Thymus (tissue), 11 donors: ENCODE data around the gene SNAP47. TPM values are rescaled to one million over a fixed set of nuclear protein-coding genes. Genes with fewer than 3 reads are reported as not detected.

Experiments
- DNase-seq, 9 donors: peaks; one replicate each; pipeline ENCODE4 v3.0.0-alpha.2; 2013; ENCODE audit warnings: low spot score in 9 of 9, low read depth in 6 of 9, missing footprints in 1 of 9
- H3K27ac ChIP-seq, 2 donors: one replicate each; pipeline ENCODE4 v1.5.1; 2013; ENCODE audit warnings: control low read depth in 1 of 2, low read depth in 1 of 2, low read length in 1 of 2, mild to moderate bottlenecking in 1 of 2, moderate library complexity in 1 of 2
- H3K27me3 ChIP-seq, 2 donors: one replicate each; pipeline ENCODE4 v1.5.1; 2013; ENCODE audit warnings: low read length in 1 of 2; ENCODE audit not compliant: control insufficient read depth in 2 of 2, insufficient read depth in 1 of 2
- H3K36me3 ChIP-seq, 2 donors: one replicate each; pipeline ENCODE4 v1.5.1; 2013; ENCODE audit warnings: low read length in 1 of 2, mild to moderate bottlenecking in 1 of 2, moderate library complexity in 1 of 2; ENCODE audit not compliant: control insufficient read depth in 2 of 2, insufficient read depth in 2 of 2
- H3K4me1 ChIP-seq, 2 donors: one replicate each; pipeline ENCODE4 v1.5.1; 2013; ENCODE audit warnings: low read length in 2 of 2; ENCODE audit not compliant: control insufficient read depth in 2 of 2, insufficient read depth in 2 of 2
- H3K4me3 ChIP-seq, 2 donors: one replicate each; pipeline ENCODE4 v1.5.1; 2013; ENCODE audit warnings: low read length in 2 of 2, control low read depth in 1 of 2, mild to moderate bottlenecking in 1 of 2
- H3K9me3 ChIP-seq, 2 donors: one replicate each; pipeline ENCODE4 v1.5.1; 2013; ENCODE audit warnings: low read length in 1 of 2, mild to moderate bottlenecking in 1 of 2; ENCODE audit not compliant: control insufficient read depth in 2 of 2, insufficient read depth in 1 of 2
- WGBS: extraction: QIAGEN DNeasy Blood & Tissue Kit; methylation state at CpG from one replicate; pipeline ENCODE4 v1.1.7; 2013; 5-methylcytosine and 5-hydroxymethylcytosine counted together
- polyA plus RNA-seq: library from polyadenylated mRNA; stranded (reverse); fragments of 200-250 nt; gene quantifications from one replicate; pipeline ENCODE4 v1.2.3, GENCODE V29; 2013
- total RNA-seq: library from RNA; stranded (reverse); fragments of 120-200 nt; gene quantifications from one replicate; pipeline ENCODE4 v1.2.4, GENCODE V29; 2013
- donor health status: healthy.

The SNAP47 gene
- total and polyA plus RNA-seq, 2 donors = 17.3 to 27.2 TPM

DNA sequence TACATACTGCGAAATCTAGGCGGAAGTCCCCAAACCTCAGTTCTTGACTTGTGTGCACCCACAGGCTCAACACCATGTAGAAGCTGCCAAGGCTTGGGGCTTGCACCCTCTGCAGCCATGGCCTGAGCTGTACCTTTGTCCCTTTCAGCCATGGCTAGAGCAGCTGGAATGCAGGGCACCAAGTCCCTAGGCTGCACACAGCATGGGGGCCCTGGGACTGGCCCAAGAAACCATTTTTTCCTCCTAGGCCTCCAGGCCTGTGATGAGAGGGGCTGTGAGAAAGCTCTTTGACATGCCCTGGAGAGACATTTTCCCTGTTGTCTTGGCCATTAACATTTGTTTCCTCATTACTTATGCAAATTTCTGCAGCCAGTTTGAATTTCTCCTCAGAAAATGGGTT lies 78.7 kb downstream of the SNAP47 start:
- WGBS = 99% methylated on average over 2 of the region's 2 CpGs
- H3K4me3 ChIP-seq = no peak overlapping the region
- H3K27me3 ChIP-seq = no peaks in the 10 kb centered on the region

DNA sequence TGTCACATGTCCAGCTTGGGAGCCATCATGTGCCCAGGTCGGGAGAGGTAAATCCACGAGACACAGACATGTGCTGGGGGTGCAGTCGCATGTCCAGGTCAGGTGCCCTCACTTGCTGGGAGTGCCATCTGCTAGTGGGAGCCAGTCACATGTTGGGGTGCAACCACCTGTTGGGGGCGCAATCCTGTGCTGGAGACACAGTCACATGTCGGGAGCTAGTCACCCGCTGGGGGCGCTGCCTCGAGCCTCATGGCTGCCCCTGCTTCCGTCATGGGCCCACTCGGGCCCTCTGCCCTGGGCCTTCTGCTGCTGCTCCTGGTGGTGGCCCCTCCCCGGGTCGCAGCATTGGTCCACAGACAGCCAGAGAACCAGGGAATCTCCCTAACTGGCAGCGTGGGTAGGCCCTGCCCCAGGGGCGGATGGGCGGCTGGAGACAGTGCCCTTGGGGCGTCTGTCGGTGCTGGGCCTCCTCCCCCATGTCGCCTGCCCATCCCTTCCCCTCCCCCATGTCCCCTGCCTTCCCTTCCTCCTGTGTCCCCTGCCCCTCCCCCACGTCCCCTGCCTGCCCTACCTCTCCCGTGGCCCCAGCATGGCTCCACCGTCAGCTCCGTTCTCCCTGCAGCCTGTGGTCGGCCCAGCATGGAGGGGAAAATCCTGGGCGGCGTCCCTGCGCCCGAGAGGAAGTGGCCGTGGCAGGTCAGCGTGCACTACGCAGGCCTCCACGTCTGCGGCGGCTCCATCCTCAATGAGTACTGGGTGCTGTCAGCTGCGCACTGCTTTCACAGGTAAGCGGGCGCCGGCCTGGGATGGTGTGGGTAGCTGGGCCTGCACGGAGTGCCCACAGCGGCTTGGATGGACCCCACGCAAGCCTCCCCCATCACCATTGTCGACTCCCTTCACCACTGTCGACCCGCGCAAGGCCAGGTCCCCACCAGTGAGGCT lies 80.5 kb downstream of the SNAP47 start, which contains the start of gene PRSS38:
TSS of gene PRSS38 (plus strand) at position 208 of the 942 bp plus-strand sequence. CDS start at position 250, 42 bp downstream.
- Histone ChIP-seq H3K36me3 (no peaks in the 10 kb centered on the region), H3K27ac (no peak within 1 kb of the TSS), H3K9me3 (peaks cover 4 to 34% of the 10 kb centered on the region in 2 donors), H3K27me3 (no peaks in the 10 kb centered on the region), H3K4me3 (no peak within 1 kb of the TSS), H3K4me1 (no peaks in the 10 kb centered on the region)
- DNase-seq = no peak
- WGBS = 97% methylated on average over 44 of the region's 44 CpGs

More for the DNA sequence above, 78.7 kb downstream of the SNAP47 start:
- H3K27ac ChIP-seq = no peak overlapping the region
- no peak for DNase-seq
- no peaks in the 10 kb centered on the region for H3K36me3 ChIP-seq
- H3K9me3 ChIP-seq = peaks cover 4 to 34% of the 10 kb centered on the region in 2 donors
- H3K4me1 ChIP-seq = no peaks in the 10 kb centered on the region

GRCh38 chr1:227816750-227817446 lies 81.7 kb downstream of the SNAP47 start:
- no peaks in the 10 kb centered on the region for H3K36me3 ChIP-seq
- no peak for DNase-seq
- 84% methylated on average over 16 of the region's 16 CpGs for WGBS
- no peak overlapping the region for H3K27ac ChIP-seq
- H3K27me3 ChIP-seq = no peaks in the 10 kb centered on the region
- H3K4me3 ChIP-seq = no peak overlapping the region
- peaks cover 4 to 34% of the 10 kb centered on the region in 2 donors for H3K9me3 ChIP-seq
- H3K4me1 ChIP-seq = no peaks in the 10 kb centered on the region

DNA sequence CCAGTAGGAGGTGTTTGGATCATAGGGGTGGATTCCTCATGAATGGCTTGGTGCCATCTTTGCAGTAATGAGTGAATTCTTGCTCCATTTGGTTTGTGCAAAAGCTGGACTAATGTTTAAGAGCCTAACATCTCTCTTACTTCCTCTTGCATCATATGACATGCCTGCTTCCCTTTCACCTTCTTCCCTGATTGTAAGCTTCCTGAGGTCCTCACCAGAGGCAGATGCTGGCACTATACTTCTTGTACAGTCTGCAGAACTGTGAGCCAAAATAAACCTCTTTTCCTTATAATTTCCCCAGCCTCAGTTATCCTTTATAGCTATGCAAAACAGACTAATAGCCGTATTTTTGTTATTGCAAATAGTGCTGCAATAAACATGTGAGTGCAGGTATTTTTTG lies 88.3 kb downstream of the SNAP47 start:
- Histone ChIP-seq H3K36me3 (no peaks in the 10 kb centered on the region), H3K27ac (no peak overlapping the region), H3K9me3 (no peaks in the 10 kb centered on the region), H3K27me3 (no peaks in the 10 kb centered on the region), H3K4me3 (no peak overlapping the region), H3K4me1 (no peaks in the 10 kb centered on the region)
- no peak for DNase-seq
- WGBS = 96% methylated on average over 1 of the region's 1 CpG

DNA sequence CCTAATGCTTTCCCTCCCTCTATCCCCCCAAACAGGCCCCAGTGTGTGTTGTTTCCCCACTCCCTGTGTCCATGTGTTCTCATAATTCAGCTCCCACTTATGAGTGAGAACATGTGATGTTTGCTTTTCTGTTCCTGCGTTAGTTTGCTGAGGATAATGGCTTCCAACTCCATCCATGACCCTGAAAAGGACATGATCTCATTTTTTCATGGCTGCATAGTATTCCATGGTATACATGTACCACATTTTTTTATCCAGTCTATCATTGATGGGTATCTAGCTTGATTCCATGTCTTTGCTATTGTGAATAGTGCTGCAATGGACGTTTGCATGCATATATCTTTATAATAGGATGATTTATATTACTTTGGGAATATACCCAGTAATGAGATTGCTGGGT lies 89.0 kb downstream of the SNAP47 start:
- H3K4me3 ChIP-seq = no peak overlapping the region

GRCh38 chr1:227828786-227829185 lies 93.6 kb downstream of the SNAP47 start:
- Histone ChIP-seq H3K9me3 (no peaks in the 10 kb centered on the region), H3K36me3 (no peaks in the 10 kb centered on the region), H3K27ac (no peak overlapping the region), H3K4me3 (no peak overlapping the region), H3K4me1 (no peaks in the 10 kb centered on the region), H3K27me3 (no peaks in the 10 kb centered on the region)
- no peak for DNase-seq
- WGBS = 92% methylated on average over 3 of the region's 3 CpGs

More for the DNA sequence above, 89.0 kb downstream of the SNAP47 start:
- Histone ChIP-seq H3K27me3 (no peaks in the 10 kb centered on the region), H3K27ac (no peak overlapping the region), H3K4me1 (no peaks in the 10 kb centered on the region), H3K36me3 (no peaks in the 10 kb centered on the region), H3K9me3 (no peaks in the 10 kb centered on the region)
- WGBS = 59% methylated on average over 2 of the region's 2 CpGs
- DNase-seq = no peak

Other genes starting within 250 kb of the SNAP47 start
- 11.6 TPM for gene ZNF678, start 171.9 kb upstream of the SNAP47 start, total RNA-seq
- gene ZNF678, start 171.9 kb upstream of the SNAP47 start, polyA plus RNA-seq = 2.3 TPM
- 17.8 TPM for gene JMJD4, start 133 bp upstream of the SNAP47 start, total RNA-seq
- gene JMJD4, start 133 bp upstream of the SNAP47 start, polyA plus RNA-seq = 14.4 TPM
- gene PRSS38, start 80.2 kb downstream of the SNAP47 start, total RNA-seq = not detected
- gene PRSS38, start 80.2 kb downstream of the SNAP47 start, polyA plus RNA-seq = not detected
- gene WNT9A, start 212.5 kb downstream of the SNAP47 start, total RNA-seq = 0.24 TPM
- 2.9 TPM for gene WNT9A, start 212.5 kb downstream of the SNAP47 start, polyA plus RNA-seq